ENCODE measurements around the gene NDUFB3. TPM values are rescaled to one million over a fixed set of nuclear protein-coding genes. Genes with fewer than 3 reads are reported as not detected.

The NDUFB3 gene
- total RNA-seq, 1 experiment from 2014 or later = 96.7 TPM

DNA sequence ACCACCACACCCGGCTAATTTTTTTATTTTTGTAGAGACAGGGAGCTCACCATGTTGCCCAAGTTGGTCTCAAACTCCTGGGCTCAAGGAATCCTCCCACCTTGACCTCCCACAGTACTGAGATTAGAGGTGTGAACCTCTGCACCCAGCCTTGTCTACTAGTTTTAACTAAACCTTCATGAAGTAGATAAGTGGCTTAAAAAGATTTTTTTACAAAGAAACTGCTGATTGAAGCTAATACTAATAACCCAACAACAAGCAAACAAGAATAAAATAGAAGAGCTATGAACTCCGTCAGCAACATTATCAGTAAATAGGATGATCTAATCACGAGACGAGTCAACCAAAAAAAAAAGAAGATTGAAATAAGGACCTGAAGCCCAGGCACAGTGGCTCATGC is 18.8 kb downstream of the NDUFB3 start:
- Histone ChIP-seq H3K4me1 (replicated peaks; ENCODE audit: insufficient read depth) (no peaks in the 10 kb centered on the region), H3K79me2 (ENCODE audit: low read depth) (no peaks in the 10 kb centered on the region), H3K9me3 (ENCODE audit: insufficient read depth, low read depth) (no peaks in the 10 kb centered on the region), H3K27ac (no peak overlapping the region), H3F3A (ENCODE audit: insufficient read depth, low read depth) (no peaks in the 10 kb centered on the region), H3K4me2 (no peak overlapping the region), H3K9me2 (ENCODE audit: insufficient read depth) (no peaks in the 10 kb centered on the region), H3K4me3 (no peak overlapping the region), H3K36me3 (ENCODE audit: low read depth) (no peaks in the 10 kb centered on the region), H4K20me1 (ENCODE audit: insufficient read depth) (no peaks in the 10 kb centered on the region), H2AFZ (no peak overlapping the region), H3K27me3 (ENCODE audit: insufficient read depth, low read depth) (no peaks in the 10 kb centered on the region)
- CTCF ChIA-PET = no interaction called here
- intact Hi-C loops (cut with micrococcal nuclease; ENCODE audit: unreplicated experiment) = no loop called here
- no peak for DNase-seq
- POLR2A ChIA-PET (ENCODE audit: unreplicated experiment) = no interaction called here
- TF ChIP-seq EZH2 (IDR thresholded peaks at IDR 0.05; ENCODE audit: low read depth) = no peak
- TF ChIP-seq, protein P1, sequence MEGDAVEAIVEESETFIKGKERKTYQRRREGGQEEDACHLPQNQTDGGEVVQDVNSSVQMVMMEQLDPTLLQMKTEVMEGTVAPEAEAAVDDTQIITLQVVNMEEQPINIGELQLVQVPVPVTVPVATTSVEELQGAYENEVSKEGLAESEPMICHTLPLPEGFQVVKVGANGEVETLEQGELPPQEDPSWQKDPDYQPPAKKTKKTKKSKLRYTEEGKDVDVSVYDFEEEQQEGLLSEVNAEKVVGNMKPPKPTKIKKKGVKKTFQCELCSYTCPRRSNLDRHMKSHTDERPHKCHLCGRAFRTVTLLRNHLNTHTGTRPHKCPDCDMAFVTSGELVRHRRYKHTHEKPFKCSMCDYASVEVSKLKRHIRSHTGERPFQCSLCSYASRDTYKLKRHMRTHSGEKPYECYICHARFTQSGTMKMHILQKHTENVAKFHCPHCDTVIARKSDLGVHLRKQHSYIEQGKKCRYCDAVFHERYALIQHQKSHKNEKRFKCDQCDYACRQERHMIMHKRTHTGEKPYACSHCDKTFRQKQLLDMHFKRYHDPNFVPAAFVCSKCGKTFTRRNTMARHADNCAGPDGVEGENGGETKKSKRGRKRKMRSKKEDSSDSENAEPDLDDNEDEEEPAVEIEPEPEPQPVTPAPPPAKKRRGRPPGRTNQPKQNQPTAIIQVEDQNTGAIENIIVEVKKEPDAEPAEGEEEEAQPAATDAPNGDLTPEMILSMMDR (conservative IDR thresholded peaks at IDR 0.05) = no peak
- BruUV-seq (replicated peaks) = no TSS peak

GRCh38 chr2:201093573-201093972 is 21.8 kb downstream of the NDUFB3 start:
- no peak overlapping the region for H3K4me2 ChIP-seq
- POLR2A ChIA-PET (ENCODE audit: unreplicated experiment) = no interaction called here
- H4K20me1 ChIP-seq (ENCODE audit: insufficient read depth) = no peaks in the 10 kb centered on the region
- H3K27ac ChIP-seq = no peak overlapping the region
- H3K9me2 ChIP-seq (ENCODE audit: insufficient read depth) = no peaks in the 10 kb centered on the region
- no peaks in the 10 kb centered on the region for H3K9me3 ChIP-seq (ENCODE audit: insufficient read depth, low read depth)
- DNase-seq = no peak
- intact Hi-C loops (cut with micrococcal nuclease; ENCODE audit: unreplicated experiment) = no loop called here
- no peaks in the 10 kb centered on the region for H3F3A ChIP-seq (ENCODE audit: insufficient read depth, low read depth)
- H3K4me1 ChIP-seq (replicated peaks; ENCODE audit: insufficient read depth) = no peaks in the 10 kb centered on the region
- CTCF ChIA-PET = no interaction called here
- TF ChIP-seq, protein P1 (conservative IDR thresholded peaks at IDR 0.05) = no peak
- no peak for TF ChIP-seq EZH2 (IDR thresholded peaks at IDR 0.05; ENCODE audit: low read depth)
- no peaks in the 10 kb centered on the region for H3K36me3 ChIP-seq (ENCODE audit: low read depth)
- no peaks in the 10 kb centered on the region for H3K27me3 ChIP-seq (ENCODE audit: insufficient read depth, low read depth)
- H3K4me3 ChIP-seq = no peak overlapping the region
- no peak overlapping the region for H2AFZ ChIP-seq
- no peaks in the 10 kb centered on the region for H3K79me2 ChIP-seq (ENCODE audit: low read depth)
- BruUV-seq (replicated peaks) = no TSS peak

GRCh38 chr2:201100497-201100896 is 28.7 kb downstream of the NDUFB3 start:
- Histone ChIP-seq H3K36me3 (ENCODE audit: low read depth) (no peaks in the 10 kb centered on the region), H3K9me3 (ENCODE audit: insufficient read depth, low read depth) (no peaks in the 10 kb centered on the region), H3K9me2 (ENCODE audit: insufficient read depth) (no peaks in the 10 kb centered on the region), H3K27me3 (ENCODE audit: insufficient read depth, low read depth) (no peaks in the 10 kb centered on the region), H3K27ac (no peak overlapping the region), H3F3A (ENCODE audit: insufficient read depth, low read depth) (no peaks in the 10 kb centered on the region), H3K79me2 (ENCODE audit: low read depth) (no peaks in the 10 kb centered on the region), H3K4me2 (no peak overlapping the region), H2AFZ (no peak overlapping the region), H4K20me1 (ENCODE audit: insufficient read depth) (no peaks in the 10 kb centered on the region), H3K4me1 (replicated peaks; ENCODE audit: insufficient read depth) (no peaks in the 10 kb centered on the region), H3K4me3 (no peak overlapping the region)
- intact Hi-C loops (cut with micrococcal nuclease; ENCODE audit: unreplicated experiment) = no loop called here
- TF ChIP-seq, protein P1 (conservative IDR thresholded peaks at IDR 0.05) = no peak
- TF ChIP-seq EZH2 (IDR thresholded peaks at IDR 0.05; ENCODE audit: low read depth) = no peak
- DNase-seq = no peak
- BruUV-seq (replicated peaks) = no TSS peak
- CTCF ChIA-PET = no interaction called here
- POLR2A ChIA-PET (ENCODE audit: unreplicated experiment) = no interaction called here

Data from PC-9 (cell line).